Measurements from ENCODE around the gene GGT6.

DNA sequence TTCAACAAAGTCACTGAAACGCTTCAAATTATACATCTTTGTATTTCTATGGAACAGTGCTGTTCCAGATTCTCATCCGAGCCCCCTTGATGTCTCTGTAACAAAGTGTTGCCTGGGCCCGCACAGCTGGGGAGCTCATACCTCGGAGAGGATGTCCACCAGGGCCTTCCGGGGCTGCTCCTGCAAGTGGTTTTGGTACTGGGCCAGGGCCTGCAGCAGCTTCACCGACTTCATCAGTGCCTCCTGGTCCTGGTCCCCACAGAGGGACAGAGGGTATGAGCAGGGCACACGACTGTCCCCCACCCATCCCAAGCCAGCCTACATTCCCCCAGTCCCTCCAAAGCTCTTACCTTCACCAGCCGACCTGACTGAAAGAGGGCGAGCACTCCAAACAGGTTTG lies 6.7 kb downstream of the GGT6 start:
- TF ChIP-seq EZH2 (IDR thresholded peaks at IDR 0.05; ENCODE audit: low read depth), result no peak
- TF ChIP-seq, protein P1, sequence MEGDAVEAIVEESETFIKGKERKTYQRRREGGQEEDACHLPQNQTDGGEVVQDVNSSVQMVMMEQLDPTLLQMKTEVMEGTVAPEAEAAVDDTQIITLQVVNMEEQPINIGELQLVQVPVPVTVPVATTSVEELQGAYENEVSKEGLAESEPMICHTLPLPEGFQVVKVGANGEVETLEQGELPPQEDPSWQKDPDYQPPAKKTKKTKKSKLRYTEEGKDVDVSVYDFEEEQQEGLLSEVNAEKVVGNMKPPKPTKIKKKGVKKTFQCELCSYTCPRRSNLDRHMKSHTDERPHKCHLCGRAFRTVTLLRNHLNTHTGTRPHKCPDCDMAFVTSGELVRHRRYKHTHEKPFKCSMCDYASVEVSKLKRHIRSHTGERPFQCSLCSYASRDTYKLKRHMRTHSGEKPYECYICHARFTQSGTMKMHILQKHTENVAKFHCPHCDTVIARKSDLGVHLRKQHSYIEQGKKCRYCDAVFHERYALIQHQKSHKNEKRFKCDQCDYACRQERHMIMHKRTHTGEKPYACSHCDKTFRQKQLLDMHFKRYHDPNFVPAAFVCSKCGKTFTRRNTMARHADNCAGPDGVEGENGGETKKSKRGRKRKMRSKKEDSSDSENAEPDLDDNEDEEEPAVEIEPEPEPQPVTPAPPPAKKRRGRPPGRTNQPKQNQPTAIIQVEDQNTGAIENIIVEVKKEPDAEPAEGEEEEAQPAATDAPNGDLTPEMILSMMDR (conservative IDR thresholded peaks at IDR 0.05), result no peak
